GM18861 (cell line): ENCODE data around the gene CDY1B.
"Not testable (repeated sequence)": the region's sequence is repeated elsewhere in the genome, so short reads cannot be mapped to it uniquely, and the experiment has no call there.

Experiments used
- ATAC-seq: cut with Tn5 transposase; IDR thresholded peaks from one replicate; pipeline ENCODE4 v1.9.1; 2021; ENCODE audit not compliant: unreplicated experiment

Gene CDY1B

DNA sequence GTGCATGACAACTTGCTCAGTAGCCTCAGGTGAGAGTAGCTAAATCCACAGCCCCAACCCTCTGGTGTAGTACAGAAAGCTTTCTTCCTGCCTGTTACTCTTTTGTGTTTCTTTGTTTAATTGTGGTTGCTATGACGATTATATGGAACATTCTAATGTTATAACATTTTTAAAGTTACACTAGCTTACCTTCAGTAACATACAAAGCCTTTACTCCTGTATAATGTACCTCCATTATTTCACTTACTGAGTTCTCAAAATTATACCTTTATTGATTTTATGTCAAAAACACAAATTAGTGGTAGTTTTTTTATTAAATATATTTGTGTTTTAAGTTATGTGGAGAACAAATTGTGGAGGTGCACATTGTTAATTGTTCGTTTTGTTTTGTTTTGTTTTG is at the start of gene CDY1B:
Gene CDY1B (minus strand): TSS at position 101 of the 400 bp plus-strand sequence. CDS start 331 bp downstream, outside the sequence.
- ATAC-seq = not testable (repeated sequence)

- ATAC-seq = not testable (repeated sequence)
These were observed 1.7 kb upstream of the CDY1B start for GRCh38 chrY:24049525-24049924.

DNA sequence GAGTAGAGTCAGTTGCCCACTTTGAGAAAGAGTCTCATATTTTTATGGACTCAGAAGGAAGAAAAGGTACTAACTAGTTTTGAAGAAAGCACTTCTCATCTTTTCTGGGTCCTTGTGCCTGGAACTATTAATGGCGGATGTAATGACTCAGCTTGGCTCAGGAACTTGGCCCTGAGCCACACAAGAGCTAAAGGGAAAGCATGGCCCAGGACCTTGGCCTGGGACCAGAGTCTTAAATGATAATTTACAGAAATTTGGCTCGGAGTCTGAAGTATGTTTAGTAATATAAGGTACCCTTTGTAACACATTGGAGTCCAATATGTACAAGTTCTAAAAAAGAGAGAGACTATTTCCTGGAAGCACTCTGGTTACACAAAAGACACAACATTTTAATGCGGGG is 4.6 kb downstream of the CDY1B start:
- ATAC-seq = not testable (repeated sequence)

GRCh38 chrY:24039008-24039718 is 8.7 kb downstream of the CDY1B start:
- ATAC-seq = not testable (repeated sequence)

DNA sequence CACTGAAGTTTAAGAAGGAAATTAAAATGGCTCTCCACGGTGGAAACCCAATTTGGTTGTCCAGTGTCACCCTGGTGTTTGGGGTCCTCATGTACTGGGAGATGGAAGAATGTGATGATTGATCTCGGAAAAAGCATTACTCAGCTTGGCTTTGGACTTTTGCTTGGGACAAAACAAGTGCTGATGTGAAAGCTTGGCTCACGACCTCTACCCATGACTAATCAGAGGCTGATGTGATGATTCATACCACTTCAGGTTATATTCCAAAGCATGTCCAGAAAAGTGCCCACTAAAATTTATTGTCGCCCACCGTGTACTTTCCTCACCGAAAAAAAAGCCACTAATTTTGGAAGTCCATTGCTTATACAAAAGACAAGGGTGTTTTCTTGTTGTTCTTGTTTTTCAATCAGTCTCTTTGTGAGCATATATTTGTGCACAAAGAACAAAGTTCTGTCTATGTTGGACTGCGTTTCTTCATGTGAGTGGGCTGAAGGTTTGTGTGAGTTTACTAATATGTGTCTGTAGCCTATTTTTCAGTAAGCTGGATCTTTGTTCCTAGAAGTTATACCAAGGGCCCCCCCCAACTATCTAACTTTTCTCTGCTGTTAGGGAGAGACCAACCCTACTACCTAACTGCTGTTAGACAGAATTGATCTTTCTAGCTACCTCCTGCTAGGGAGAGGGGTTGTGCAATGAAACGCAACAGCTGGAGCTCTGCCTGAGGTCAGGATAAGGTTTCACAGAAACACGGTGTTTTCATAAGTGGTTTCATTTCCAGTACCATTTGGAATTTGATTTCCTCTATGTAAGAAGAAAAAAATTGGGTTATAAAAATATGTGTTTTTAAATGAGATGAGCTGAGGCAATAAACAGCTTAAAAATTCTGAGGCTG is 21.4 kb downstream of the CDY1B start:
- not testable (repeated sequence) for ATAC-seq
